22Rv1 (cell line): ENCODE results near the gene MAST2.

ENCODE experiments used
- CTCF ChIP-seq: fragments of 450-650 bp; IDR thresholded peaks from 2 replicates; pipeline ENCODE4 v1.5.1; 2017; ENCODE audit warnings: mild to moderate bottlenecking
- ZFX ChIP-seq: fragments of 450-650 bp; IDR thresholded peaks from 2 replicates; pipeline ENCODE4 v1.6.1; 2017; ENCODE audit warnings: antibody characterized with exemption, borderline replicate concordance

- TF ChIP-seq CTCF: no peak
- no peak for TF ChIP-seq ZFX
Observed at GRCh38 chr1:45883658-45884057, 80.2 kb downstream of the MAST2 start.
